DMS153 treated with DMSO at 0.1 percent for 48 hours (cell line): ENCODE data around the gene HECW1.
"Not testable (repeated sequence)": the region's sequence is repeated elsewhere in the genome, so short reads cannot be mapped to it uniquely, and the experiment has no call there.

Experiments used
- DNase-seq: peaks from one replicate; lab custom pipeline; 2025; ENCODE audit not compliant: unreplicated experiment; lab: John Stamatoyannopoulos, UW

Gene HECW1

DNA sequence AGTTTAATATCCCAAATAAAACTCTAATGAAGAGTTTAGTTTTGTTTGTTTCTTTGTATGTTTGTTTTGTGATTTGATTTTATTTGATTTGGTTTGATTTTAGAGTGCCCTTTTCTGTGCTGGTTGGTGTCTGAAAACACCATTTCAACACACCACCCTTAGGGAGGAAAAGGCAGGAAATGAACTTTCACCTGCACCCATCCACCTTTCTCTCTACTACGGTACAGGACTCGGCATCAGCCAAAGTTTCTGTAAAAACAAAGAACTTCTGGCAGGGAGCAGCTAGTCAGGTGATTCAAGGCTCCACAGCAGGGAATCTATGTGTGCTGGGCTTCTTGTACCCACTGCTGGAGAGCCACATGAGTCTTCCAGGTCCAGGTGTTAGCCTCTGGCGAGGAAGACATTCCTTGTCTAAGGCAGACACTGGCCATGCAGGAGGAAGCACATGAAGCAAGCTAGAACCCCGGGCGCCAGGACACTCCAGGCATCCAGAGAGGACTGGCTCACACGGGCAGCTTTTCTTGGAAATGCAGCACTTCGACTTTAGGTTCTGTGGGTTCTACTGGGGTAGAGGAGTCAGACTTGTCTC lies 448.4 kb downstream of the HECW1 start:
- no peak for DNase-seq

DNA sequence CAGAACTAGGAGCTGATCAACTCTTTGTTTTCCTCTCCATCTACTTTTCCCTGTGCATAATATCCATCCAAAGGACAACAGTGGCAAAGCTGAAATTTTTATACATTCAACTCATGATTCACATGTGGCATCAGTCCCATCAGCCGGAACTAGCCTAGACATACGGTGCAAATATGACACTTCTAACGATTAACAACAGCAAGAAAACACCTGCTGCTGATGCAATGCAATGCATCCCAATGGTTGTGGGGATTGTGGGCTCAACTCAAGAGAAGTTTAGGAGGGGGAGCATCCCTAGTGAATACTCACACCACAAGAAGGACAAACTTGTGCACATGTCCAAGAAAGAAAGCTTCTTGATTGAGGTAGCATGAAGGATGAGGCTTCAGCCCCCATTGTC lies 449.9 kb downstream of the HECW1 start:
- no peak for DNase-seq

DNA sequence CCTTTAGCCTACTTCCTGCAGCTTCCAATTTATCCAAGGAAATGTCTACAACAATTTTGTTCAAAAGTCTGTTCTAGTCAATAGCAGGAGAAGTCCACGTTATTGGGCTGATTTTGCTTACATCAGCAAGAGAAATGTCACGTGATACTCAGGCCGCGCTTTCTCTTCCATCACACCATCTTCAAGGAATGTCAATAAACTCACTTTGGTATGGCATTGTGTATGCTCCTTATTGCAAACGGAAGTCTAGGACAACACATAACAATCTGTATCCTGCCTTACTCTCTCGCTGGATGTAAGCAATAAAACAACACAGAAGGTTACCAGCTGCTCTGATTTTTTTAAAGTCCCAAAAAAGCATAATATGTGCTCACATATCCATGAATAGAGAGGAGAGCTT lies 453.3 kb downstream of the HECW1 start:
- peak; percentile 48 for DNase-seq

DNA sequence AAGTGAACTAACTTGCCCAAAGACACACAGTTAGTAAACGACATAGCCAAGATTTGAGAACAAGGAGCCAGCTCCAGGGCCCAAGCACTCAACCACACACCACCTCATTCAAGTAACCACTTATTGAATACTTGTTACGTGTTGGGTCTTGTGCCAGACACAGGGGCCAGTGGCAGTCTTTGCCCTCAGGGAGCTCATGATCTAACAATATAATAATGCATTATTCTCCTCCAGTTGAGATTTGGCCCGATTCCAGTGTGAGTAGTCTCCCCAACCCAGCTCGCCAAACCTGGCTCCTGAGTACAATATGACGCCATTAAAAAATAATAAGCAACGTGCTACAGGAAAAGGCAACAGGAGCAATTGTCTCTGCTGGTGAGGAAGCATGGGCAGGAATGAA lies 456.1 kb downstream of the HECW1 start:
- no peak for DNase-seq

- DNase-seq: no peak
Observed at GRCh38 chr7:43569424-43569823, 457.0 kb downstream of the HECW1 start.

GRCh38 chr7:43570688-43571365 lies 458.4 kb downstream of the HECW1 start:
- no peak for DNase-seq

DNA sequence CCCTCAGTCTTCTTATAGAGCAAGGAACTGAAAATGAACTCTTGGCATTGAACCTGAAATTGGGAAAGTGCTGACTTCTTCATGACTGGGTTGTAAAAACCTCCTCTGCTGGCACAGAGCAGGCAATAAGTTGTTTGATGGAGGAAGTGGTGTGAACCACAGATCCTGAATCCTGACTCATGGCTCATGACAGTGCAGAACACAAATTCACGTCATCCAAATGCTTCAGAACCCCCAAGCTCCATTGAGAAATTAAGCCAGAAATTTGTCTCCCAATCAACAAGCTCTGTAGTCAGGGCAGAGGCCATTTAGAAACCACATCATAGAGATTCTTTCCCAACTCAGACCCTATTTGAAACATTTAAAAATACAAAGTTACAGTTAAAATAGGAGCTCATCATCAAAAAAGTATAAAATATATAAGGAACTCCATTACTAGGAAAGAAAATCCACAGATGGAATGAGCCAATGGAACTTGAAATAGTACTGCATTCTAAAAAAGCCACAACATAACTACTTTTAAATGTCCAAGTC lies 460.1 kb downstream of the HECW1 start:
- no peak for DNase-seq

DNA sequence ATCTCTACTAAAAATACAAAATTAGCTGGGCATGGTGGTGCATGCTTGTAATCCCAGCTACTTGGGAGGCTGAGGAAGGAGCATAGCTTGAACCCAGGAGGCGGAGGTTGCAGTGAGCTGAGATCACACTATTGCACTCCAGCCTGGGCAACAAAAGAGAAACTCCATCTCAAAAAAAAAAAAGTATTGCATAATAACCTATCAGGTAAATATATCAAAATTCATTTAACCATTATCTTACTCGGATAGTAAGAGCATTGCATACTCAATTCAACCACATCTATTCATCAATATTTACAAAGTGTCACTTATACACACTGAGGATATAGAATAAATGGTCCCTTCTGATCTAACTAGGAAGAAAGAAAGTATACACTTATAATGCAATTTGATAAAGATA lies 461.4 kb downstream of the HECW1 start:
- DNase-seq: not testable (repeated sequence)

DNA sequence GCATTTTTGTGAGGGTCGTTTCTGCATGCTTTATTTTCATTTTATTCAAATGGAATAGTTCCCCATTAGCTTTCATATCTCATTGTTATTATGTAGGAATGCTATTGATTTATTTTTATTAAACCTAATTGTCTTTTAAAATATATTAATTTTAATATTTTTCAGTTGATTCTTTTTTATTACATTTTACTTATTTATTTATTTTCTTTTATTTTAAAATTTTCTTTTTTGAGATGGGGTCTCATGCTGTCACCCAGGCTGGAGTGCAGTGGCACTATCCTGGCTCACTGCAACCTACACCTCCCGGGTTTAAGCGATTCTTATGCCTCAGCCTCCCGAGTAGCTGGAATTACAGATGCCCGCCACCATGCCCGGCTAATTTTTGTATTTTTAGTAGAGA lies 463.1 kb downstream of the HECW1 start:
- no peak for DNase-seq

- DNase-seq: no peak
Observed at GRCh38 chr7:43576241-43576640, 463.8 kb downstream of the HECW1 start.

- peak; percentile 28 for DNase-seq
Observed at GRCh38 chr7:43577485-43577951, 465.1 kb downstream of the HECW1 start.

- DNase-seq: peak; percentile 99
Observed at GRCh38 chr7:43582503-43583423, 470.3 kb downstream of the HECW1 start, which contains the start of gene STK17A. Gene STK17A (plus strand): TSS chr7:43583108. CDS start chr7:43583244, 136 bp downstream.

GRCh38 chr7:43583424-43584194 lies 471.2 kb downstream of the HECW1 start:
- DNase-seq: peak; percentile 70

DNA sequence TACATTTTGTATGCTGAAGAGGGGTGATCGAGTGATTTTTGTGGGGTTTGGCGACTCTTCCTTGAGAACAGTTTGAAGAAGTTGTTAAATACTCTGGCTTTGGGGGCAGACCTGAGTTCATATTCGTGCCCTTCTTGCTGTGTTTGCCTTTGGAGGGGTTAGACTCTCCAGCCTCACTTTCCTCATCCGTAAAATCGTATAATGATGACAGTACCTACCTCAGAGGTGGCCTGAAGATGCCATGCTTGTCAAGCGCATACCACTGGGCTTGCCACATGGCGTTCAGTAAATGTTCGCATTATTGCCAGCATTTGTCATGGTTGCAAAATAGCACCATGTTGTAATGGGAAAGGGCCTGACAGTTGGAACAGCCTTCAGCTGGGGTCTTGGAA lies 471.7 kb downstream of the HECW1 start:
- DNase-seq: no peak

DNA sequence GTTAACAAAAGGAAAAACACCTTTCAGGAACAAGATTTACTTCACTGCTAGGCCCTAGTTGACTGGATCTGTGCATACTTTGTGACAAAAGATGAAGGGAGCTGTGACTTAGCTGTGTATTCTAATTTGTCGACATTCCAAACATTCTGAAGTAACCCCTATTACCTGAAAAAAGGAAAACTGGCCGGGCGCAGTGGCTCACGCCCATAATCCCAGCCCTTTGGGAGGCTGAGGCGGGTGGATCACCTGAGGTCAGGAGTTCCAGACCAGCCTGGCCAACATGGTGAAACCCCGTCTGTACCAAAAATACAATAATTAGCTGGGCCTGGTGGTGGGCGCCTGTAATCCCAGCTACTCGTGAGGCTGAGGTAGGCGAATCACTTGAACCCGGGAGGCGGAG lies 472.3 kb downstream of the HECW1 start:
- DNase-seq: not testable (repeated sequence)

DNA sequence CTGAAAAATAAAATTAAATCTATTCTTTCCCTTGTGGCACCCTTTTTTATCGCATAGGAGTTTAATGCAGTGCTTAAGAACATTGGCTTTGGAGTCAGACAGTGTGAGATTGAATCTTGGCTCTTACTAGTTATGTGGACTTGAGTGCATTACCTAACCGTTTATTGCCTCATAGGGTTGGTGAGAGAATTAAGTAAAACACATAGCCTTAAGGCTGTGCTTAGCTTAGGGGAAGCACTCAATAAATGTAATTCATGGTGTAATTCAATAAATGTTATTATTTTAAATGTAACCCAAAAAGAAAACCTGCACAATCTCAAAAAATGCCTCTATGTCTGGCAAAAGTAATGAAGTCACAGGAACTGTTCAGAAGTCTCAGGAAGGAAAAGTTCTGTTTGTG lies 473.1 kb downstream of the HECW1 start:
- DNase-seq: no peak

- DNase-seq: peak; percentile 43
Observed at GRCh38 chr7:43586251-43586900, 473.9 kb downstream of the HECW1 start.

GRCh38 chr7:43588477-43589132 lies 476.2 kb downstream of the HECW1 start:
- no peak for DNase-seq

GRCh38 chr7:43589133-43589478 lies 476.7 kb downstream of the HECW1 start:
- DNase-seq: peak; percentile 28

GRCh38 chr7:43589728-43590127 lies 477.3 kb downstream of the HECW1 start:
- no peak for DNase-seq
